ENCODE measurements around the gene BBS4.

DNA sequence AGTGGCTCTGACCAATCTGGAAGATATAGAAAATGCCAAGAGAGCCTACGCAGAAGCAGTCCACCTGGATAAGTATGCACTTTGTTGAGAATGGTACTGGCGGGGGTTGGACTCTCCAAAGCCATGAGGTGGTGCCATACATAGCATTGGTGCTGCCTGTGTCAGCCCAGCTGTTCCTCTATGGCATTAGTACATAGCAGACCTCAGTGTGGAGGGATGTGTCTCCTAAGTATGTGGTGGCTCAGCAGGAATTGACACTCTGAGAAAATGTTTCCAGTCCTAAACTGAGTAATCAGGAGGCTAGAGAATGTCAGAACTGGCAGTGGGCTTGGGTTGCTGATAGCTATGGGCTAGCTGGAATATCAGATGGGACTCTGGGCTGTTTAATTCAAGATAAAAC is 49.1 kb downstream of the BBS4 start:
- TF ChIP-seq, protein P1, sequence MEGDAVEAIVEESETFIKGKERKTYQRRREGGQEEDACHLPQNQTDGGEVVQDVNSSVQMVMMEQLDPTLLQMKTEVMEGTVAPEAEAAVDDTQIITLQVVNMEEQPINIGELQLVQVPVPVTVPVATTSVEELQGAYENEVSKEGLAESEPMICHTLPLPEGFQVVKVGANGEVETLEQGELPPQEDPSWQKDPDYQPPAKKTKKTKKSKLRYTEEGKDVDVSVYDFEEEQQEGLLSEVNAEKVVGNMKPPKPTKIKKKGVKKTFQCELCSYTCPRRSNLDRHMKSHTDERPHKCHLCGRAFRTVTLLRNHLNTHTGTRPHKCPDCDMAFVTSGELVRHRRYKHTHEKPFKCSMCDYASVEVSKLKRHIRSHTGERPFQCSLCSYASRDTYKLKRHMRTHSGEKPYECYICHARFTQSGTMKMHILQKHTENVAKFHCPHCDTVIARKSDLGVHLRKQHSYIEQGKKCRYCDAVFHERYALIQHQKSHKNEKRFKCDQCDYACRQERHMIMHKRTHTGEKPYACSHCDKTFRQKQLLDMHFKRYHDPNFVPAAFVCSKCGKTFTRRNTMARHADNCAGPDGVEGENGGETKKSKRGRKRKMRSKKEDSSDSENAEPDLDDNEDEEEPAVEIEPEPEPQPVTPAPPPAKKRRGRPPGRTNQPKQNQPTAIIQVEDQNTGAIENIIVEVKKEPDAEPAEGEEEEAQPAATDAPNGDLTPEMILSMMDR (IDR thresholded peaks at IDR 0.05), result no peak
- TF ChIP-seq POLR2A (IDR thresholded peaks at IDR 0.05) (no peak), POLR2AphosphoS5 (IDR thresholded peaks at IDR 0.05) (no peak)
